ENCODE results near the gene GRID1.

GRID1 gene

DNA sequence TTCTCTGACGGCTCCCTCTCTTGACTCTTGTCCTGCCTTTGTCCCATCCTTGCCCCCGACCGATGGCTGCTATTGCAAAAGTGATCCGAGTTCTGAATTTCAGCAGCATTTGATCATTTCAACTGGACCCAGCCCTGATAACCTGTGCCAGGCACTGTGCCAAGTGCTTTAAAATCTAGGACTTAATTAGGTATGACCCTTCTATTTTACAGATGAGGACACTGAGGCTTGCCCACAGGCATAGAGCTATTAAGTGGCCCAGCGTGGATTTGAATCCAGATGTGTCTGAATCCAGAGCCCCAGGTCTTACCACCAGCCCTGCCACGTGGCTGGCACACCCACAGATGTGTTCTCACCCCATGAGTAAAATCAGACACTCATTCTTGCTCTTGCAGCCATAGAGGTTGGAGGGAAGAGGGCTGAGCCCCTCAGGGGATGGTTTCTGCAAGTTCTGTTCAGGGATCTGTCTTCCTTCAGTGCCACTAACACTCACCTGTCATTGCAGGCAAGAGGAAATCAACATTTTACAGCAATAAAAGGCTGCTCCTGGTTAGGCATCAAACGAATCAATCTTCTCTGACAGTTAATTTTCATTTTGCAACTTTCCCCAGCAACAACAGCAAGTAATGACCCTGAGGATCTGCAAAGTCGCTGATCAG lies 101.2 kb downstream of the GRID1 start:
- DNase-seq, result no peak

GRCh38 chr10:86264481-86265231 lies 101.9 kb downstream of the GRID1 start:
- DNase-seq, result no peak

DNA sequence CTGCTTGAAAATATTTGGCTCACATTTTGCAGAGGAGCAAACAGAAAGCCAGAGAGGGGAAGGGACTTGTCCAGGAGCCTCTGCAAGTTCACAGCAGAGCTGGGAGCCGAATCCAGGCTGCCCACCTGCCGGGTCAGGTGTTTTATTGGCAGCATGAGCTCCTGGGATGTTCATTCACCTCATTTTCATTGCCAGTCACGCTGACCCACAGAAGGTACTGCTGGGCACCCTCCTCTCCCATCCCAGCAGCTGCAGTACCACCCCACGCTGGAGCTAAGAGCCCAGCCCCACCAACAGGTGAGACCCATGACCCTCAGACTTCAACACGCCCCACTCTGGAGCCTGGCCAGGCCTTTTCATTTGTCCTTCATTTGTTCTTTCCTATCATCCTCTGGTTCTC lies 102.7 kb downstream of the GRID1 start:
- no peak for DNase-seq

- DNase-seq, result no peak
Measured at GRCh38 chr10:86263209-86263608, 103.4 kb downstream of the GRID1 start.

GRCh38 chr10:86262688-86263181 lies 103.9 kb downstream of the GRID1 start:
- no peak for DNase-seq

GRCh38 chr10:86261941-86262687 lies 104.5 kb downstream of the GRID1 start:
- DNase-seq, result peak; percentile 41

- no peak for DNase-seq
Measured at GRCh38 chr10:86261470-86261869, 105.1 kb downstream of the GRID1 start.

GRCh38 chr10:86260564-86260963 lies 106.0 kb downstream of the GRID1 start:
- no peak for DNase-seq

GRCh38 chr10:86259901-86260562 lies 106.6 kb downstream of the GRID1 start:
- DNase-seq, result no peak

- no peak for DNase-seq
Measured at GRCh38 chr10:86258941-86259340, 107.7 kb downstream of the GRID1 start.

GRCh38 chr10:86258499-86258898 lies 108.1 kb downstream of the GRID1 start:
- no peak for DNase-seq

- DNase-seq, result no peak
Measured at GRCh38 chr10:86257683-86258082, 108.9 kb downstream of the GRID1 start.

DNA sequence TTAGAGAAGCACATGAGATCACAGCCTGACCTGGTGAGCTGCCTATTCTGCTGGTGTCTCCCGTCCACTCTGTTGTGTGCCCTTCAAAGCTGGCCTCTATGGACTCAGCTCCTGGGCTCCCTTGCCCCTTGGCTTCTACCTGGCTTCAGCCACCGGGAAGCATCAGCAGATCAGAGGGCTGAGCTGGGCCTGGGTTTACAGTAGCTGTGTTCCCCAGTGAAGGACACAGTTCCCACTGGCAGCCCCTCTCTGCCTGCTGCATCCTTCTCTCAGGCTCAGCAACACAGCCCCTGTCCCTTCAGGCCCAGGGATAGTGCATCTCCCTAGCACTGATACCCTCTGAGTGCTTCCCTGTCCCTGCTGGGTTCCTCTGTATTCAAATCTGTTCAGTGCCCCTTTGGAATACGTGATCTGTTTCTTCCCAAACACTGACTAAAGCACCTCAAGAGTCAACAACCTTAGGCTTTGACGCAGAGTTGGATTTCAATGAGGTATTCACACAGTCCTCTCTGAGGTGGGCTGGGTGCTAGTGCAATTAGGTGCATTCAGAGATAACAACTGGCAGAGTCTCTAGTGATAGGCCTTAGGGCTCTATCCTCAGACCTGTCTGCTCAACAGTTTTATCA lies 109.8 kb downstream of the GRID1 start:
- DNase-seq, result no peak

DNA sequence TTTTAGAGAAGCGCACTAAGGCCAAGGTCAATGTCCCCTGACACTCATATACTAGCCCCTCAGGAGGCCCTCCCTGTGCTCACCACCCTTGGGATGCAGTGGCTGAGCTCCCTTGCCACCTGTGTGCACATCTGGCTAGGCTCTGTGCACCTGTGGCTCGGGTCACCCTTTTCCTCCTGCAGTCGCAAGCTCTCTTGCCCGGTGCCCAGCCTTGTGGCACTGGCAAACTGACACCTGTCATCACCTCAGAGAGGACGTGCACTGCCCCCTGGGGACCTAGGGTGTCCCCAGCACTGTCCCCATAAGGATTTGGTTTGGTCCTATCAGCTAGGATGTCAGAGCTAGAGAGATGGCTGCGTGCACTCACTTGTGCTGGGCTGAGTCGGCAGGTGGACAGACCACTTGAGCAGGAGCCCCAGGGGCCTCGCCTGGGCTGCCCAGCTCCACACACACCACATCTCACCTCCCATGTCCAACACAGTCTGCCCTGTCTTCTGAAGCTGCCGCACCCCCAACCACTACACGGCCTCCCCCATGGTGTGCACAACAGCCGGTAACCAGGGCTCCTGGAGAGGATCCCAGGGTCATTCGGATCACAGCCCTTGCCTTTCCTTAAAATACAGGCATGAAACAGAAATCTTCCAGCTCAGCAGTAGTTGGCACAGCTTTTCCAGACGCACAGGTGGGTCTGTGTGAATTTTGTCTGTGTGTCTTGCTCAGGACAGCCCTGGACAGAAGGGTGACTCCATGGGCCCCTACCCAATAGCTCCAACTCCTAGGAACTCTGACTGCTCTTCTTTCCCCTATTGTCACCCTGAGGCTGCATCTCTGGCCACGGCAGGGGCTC lies 111.0 kb downstream of the GRID1 start:
- no peak for DNase-seq

DNA sequence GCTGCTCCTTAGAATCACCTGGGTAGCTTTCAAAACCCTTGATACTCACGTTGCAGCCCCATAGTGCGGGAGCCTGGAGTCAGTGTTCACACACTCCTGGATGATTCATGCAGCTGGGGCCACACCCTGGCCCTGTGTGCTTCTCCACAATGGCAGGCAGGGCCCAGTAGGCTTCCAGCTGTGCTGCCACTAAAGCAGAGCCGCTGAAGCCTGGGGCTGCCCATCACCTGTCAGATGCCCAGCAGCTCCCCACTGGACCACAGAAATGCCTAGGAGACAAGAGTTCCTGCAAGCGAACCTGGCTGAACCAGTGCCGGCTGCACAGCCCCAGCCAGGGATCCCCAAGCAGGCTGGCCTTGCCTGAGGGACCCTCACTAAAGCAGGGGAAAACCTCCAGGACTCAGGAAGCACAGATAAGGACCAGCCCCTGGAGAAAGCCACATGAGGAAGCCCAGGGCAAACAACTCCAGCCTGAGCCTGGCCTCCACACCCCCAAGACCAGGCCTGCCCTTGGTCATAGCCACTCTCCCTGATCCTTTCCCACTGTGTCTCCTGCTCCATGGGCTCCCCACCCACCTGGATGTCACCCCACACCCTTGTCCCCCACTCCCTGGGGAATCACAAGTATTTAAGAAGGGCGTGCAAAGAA lies 111.9 kb downstream of the GRID1 start:
- DNase-seq, result no peak

DNA sequence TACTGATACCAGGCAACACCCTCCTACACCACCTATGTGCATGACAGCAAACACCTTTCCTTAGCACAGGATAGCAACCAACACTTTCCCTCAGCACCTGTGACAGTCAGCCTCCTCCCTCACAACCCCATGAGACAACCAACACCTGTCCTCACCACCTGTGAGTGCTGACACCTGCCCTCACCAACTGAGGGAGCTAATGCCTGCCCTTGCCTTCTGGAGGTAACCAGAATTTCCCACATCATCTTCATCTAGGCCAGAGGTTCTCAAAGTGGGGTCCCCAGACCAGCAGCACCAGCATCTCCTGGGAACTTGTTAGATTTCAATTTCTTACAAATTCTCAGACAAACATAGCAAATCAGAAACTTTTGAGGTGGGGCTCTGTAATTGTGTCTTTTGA lies 112.5 kb downstream of the GRID1 start:
- no peak for DNase-seq

DNA sequence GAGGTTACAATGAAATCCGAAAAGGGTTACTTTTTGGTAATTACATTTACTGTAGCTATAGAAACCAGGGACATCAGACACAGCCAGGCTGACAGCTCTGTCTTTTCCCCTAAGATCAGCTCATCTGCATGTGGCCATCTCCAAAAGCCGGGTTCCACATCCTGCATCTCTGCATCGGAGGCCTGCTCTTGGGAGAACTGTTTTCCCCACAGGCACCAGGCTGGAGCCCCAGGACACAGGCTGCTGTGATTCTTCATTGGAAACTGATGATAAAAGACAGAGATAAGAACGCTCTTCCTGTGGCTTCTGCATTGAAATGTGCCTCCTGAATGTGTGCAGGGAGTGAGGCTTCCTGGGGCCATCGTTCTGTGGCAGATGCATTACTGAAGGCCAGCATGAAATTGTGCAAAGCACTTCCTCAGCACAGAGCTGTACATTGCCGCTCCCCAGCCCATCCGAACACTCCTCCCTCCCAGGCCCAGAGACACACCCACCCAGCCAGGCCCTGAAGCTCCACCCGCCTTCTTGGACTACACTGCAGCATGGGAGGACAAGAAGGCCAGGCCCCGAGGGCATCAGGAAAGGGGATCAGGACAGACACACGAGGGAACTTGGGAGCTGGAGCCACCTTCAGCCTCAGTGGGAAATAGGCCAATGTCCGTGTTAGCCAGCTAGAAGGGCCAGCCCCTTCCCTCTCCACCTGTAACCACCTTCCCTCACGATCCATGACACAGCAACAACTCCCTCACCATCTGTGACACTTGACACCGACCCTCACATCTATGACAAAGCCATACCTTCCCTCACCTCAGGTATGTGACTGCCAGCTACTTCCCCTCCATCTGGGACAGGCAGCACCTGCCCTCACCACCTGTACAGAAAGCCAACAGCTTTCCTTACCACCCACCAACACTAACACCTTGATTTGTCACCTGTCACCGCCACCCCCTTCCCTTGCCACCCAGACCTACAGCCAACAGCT lies 113.2 kb downstream of the GRID1 start:
- DNase-seq, result no peak

- no peak for DNase-seq
Measured at GRCh38 chr10:86252556-86252955, 114.0 kb downstream of the GRID1 start.

DNA sequence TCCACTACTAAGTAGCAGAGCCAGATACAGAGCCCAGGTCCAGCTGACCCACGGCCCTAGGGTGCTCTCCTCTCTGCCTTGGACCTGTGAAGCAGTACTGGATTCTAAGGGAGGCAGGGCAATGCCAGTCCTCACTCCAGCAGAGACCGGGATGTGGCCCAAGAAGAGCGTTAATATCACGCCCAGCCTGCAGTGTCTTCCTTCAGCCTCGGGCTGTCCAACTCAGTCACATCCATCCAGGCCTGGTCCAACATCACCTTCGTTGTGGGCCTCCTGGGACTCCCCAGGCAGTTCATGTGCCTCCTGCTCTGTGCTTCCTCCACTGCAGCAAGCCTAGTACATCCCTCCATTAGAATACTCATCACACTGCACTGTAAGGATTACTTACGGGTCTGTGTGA lies 114.5 kb downstream of the GRID1 start:
- no peak for DNase-seq

- DNase-seq, result no peak
Measured at GRCh38 chr10:86251426-86251825, 115.2 kb downstream of the GRID1 start.

Data from hematopoietic multipotent progenitor cell treated with erythropoietin and hydrocortisone succinate and interleukin-3 and kit ligand, for 8 days (in vitro differentiated cells).